ENCODE data around the gene CCT4.

DNA sequence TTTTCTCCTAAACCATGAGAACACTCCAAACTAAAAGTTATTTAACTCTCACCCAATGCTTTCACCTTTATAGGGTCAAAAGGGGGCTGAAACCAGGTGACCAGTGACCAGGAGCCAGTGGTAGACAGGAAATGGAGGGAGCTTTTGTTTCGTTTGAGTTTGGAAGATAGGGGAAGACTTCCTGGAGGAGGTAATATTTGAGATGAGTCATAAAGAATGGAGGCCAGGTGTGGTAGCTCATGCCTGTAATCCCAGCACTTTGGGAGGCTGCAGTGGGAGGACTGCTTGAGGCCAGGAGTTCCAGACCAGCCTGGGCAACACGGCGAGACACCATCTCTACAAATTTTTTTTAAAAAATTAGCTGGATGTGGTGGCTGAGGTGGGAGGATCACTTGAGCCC, 43.1 kb downstream of the CCT4 start:
- TF ChIP-seq, protein P1, sequence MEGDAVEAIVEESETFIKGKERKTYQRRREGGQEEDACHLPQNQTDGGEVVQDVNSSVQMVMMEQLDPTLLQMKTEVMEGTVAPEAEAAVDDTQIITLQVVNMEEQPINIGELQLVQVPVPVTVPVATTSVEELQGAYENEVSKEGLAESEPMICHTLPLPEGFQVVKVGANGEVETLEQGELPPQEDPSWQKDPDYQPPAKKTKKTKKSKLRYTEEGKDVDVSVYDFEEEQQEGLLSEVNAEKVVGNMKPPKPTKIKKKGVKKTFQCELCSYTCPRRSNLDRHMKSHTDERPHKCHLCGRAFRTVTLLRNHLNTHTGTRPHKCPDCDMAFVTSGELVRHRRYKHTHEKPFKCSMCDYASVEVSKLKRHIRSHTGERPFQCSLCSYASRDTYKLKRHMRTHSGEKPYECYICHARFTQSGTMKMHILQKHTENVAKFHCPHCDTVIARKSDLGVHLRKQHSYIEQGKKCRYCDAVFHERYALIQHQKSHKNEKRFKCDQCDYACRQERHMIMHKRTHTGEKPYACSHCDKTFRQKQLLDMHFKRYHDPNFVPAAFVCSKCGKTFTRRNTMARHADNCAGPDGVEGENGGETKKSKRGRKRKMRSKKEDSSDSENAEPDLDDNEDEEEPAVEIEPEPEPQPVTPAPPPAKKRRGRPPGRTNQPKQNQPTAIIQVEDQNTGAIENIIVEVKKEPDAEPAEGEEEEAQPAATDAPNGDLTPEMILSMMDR (IDR thresholded peaks at IDR 0.05) = no peak
- no peak for TF ChIP-seq ZFX (IDR thresholded peaks at IDR 0.05; ENCODE audit: borderline replicate concordance)

Measured in 22Rv1 (cell line).